Naive B cell (primary cell): ENCODE results near the gene GLIS1. TPM values are rescaled to one million over a fixed set of nuclear protein-coding genes. Genes with fewer than 3 reads are reported as not detected.
A peak's percentile ranks its signal among the peaks of the same experiment; 100 is the strongest.

Experiments used
- ATAC-seq, 2 donors: fragments of 150-1000 bp; cut with Tn5 transposase; 2 replicates each; pipeline ENCODE4 v1.10.0; 2021; ENCODE audit warnings: low read depth in 2 of 2, mild to moderate bottlenecking in 2 of 2, moderate library complexity in 2 of 2
- DNase-seq: peaks from one replicate; pipeline ENCODE4 v3.0.0; 2022
- H3K27ac Mint-ChIP-seq, 6 donors: one replicate each; pipeline ENCODE4 v1.8.0; 2020 to 2022; ENCODE audit warnings: mild to moderate bottlenecking in 6 of 6, mixed read lengths in 6 of 6, moderate library complexity in 5 of 6, inconsistent platforms in 2 of 6
- H3K27me3 Mint-ChIP-seq, 3 donors: one replicate each; pipeline ENCODE4 v1.8.0; 2021 to 2022; ENCODE audit warnings: mixed read lengths in 3 of 3, mild to moderate bottlenecking in 1 of 3
- H3K36me3 Mint-ChIP-seq, 2 donors: one replicate each; pipeline ENCODE4 v1.8.0; 2020 to 2022; ENCODE audit warnings: mixed read lengths in 2 of 2, inconsistent platforms in 1 of 2, mild to moderate bottlenecking in 1 of 2
- H3K4me1 Mint-ChIP-seq, 3 donors: one replicate each; pipeline ENCODE4 v1.8.0; 2020 to 2022; ENCODE audit warnings: mixed read lengths in 3 of 3, inconsistent platforms in 1 of 3, mild to moderate bottlenecking in 1 of 3, moderate library complexity in 1 of 3
- H3K4me3 Mint-ChIP-seq, 8 donors: one replicate each; pipeline ENCODE4 v1.8.0; 2020 to 2022; ENCODE audit warnings: mild to moderate bottlenecking in 8 of 8, mixed read lengths in 8 of 8, moderate library complexity in 8 of 8, inconsistent platforms in 2 of 8
- H3K9me3 Mint-ChIP-seq, 7 donors: one replicate each; pipeline ENCODE4 v1.8.0; 2020 to 2022; ENCODE audit warnings: mixed read lengths in 7 of 7, mild to moderate bottlenecking in 5 of 7, inconsistent platforms in 2 of 7, moderate library complexity in 1 of 7
- polyA plus RNA-seq, 6 donors: library from polyadenylated mRNA; unstranded; fragments of 300-500 nt; fragmentation: Illumina TruSeq; gene quantifications; one replicate each; pipeline ENCODE4 v1.2.3, GENCODE V29; 2021; ENCODE audit warnings: low read depth in 6 of 6

The GLIS1 gene
- polyA plus RNA-seq, 6 donors from 2014 or later = not detected

GRCh38 chr1:53604291-53604919, 134.6 kb downstream of the GLIS1 start:
- H3K36me3 Mint-ChIP-seq = no peaks in the 10 kb centered on the region
- no peaks in the 10 kb centered on the region for H3K4me1 Mint-ChIP-seq
- ATAC-seq = no peak
- no peak overlapping the region for H3K4me3 Mint-ChIP-seq
- no peak overlapping the region for H3K27ac Mint-ChIP-seq
- peaks cover 0 to 6% (median 2%) of the 10 kb centered on the region in 7 donors for H3K9me3 Mint-ChIP-seq
- H3K27me3 Mint-ChIP-seq = no peaks in the 10 kb centered on the region
- no peak for DNase-seq

DNA sequence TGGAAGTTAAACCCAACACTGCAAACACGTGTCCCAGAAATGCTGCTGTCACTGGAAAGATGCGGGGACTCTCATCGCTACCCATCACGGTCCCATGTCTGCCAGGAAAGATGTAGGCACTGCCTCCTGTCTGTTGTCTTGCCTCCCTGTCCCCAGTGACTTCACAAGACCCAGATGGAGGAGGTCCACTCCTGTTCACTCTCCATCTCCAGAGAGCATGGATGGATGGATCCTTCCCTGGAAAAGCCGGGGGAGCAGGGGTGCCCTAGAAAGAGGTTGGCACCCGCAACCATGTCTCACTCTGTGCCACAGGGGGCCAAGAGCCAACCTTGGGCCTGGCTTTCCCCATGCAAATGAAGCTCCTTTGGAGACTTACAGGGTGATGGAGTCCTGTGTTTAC, 135.5 kb downstream of the GLIS1 start:
- Mint-ChIP-seq H3K27ac (no peak overlapping the region), H3K4me3 (no peak overlapping the region), H3K4me1 (no peaks in the 10 kb centered on the region), H3K27me3 (no peaks in the 10 kb centered on the region), H3K36me3 (no peaks in the 10 kb centered on the region), H3K9me3 (peaks cover 0 to 2% (median 0%) of the 10 kb centered on the region in 7 donors)
- DNase-seq (no peak), ATAC-seq (no peak)

- ATAC-seq = no peak
- no peak for DNase-seq
- no peak overlapping the region for H3K27ac Mint-ChIP-seq
- H3K9me3 Mint-ChIP-seq = no peaks in the 10 kb centered on the region
- no peaks in the 10 kb centered on the region for H3K4me1 Mint-ChIP-seq
- H3K27me3 Mint-ChIP-seq = no peaks in the 10 kb centered on the region
- no peak overlapping the region for H3K4me3 Mint-ChIP-seq
- no peaks in the 10 kb centered on the region for H3K36me3 Mint-ChIP-seq
Observed at GRCh38 chr1:53601867-53602775, 136.8 kb downstream of the GLIS1 start.

GRCh38 chr1:53601031-53601745, 137.8 kb downstream of the GLIS1 start:
- Mint-ChIP-seq H3K27ac (no peak overlapping the region), H3K36me3 (no peaks in the 10 kb centered on the region), H3K9me3 (no peaks in the 10 kb centered on the region), H3K27me3 (no peaks in the 10 kb centered on the region), H3K4me3 (no peak overlapping the region), H3K4me1 (no peaks in the 10 kb centered on the region)
- DNase-seq (no peak), ATAC-seq (no peak)

- H3K4me1 Mint-ChIP-seq = no peaks in the 10 kb centered on the region
- H3K36me3 Mint-ChIP-seq = no peaks in the 10 kb centered on the region
- H3K27ac Mint-ChIP-seq = no peak overlapping the region
- H3K9me3 Mint-ChIP-seq = no peaks in the 10 kb centered on the region
- H3K4me3 Mint-ChIP-seq = no peak overlapping the region
- H3K27me3 Mint-ChIP-seq = no peaks in the 10 kb centered on the region
- DNase-seq = no peak
- ATAC-seq = no peak
Observed at GRCh38 chr1:53600561-53600960, 138.4 kb downstream of the GLIS1 start.

GRCh38 chr1:53600001-53600400, 139.0 kb downstream of the GLIS1 start:
- no peaks in the 10 kb centered on the region for H3K9me3 Mint-ChIP-seq
- H3K27ac Mint-ChIP-seq = no peak overlapping the region
- H3K4me3 Mint-ChIP-seq = no peak overlapping the region
- H3K4me1 Mint-ChIP-seq = no peaks in the 10 kb centered on the region
- H3K36me3 Mint-ChIP-seq = no peaks in the 10 kb centered on the region
- ATAC-seq = no peak
- peaks cover 0 to 4% (median 0%) of the 10 kb centered on the region in 3 donors for H3K27me3 Mint-ChIP-seq
- no peak for DNase-seq

DNA sequence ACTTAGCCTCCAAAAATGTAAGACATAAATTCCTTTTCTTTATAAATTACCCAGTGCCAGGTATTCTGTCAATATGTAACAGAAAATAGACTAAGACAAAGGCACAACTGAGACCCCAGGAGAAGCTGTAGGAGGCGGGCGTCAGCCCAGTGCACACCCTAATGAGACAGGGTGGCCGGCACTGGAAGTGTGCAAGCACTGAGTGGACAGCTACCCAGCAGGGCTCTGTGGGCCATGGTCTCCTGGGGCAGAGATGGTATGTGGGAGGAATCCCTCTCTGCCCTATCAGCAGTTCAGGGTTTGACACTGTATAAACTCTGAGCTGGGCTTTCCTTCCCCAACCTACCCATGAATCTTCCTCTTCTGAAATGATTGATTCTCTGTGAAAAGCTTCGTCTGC, 139.5 kb downstream of the GLIS1 start:
- no peak for ATAC-seq
- H3K4me3 Mint-ChIP-seq = no peak overlapping the region
- no peak for DNase-seq
- H3K9me3 Mint-ChIP-seq = no peaks in the 10 kb centered on the region
- H3K36me3 Mint-ChIP-seq = no peaks in the 10 kb centered on the region
- no peaks in the 10 kb centered on the region for H3K4me1 Mint-ChIP-seq
- H3K27me3 Mint-ChIP-seq = peaks cover 0 to 9% (median 0%) of the 10 kb centered on the region in 3 donors
- H3K27ac Mint-ChIP-seq = no peak overlapping the region

DNA sequence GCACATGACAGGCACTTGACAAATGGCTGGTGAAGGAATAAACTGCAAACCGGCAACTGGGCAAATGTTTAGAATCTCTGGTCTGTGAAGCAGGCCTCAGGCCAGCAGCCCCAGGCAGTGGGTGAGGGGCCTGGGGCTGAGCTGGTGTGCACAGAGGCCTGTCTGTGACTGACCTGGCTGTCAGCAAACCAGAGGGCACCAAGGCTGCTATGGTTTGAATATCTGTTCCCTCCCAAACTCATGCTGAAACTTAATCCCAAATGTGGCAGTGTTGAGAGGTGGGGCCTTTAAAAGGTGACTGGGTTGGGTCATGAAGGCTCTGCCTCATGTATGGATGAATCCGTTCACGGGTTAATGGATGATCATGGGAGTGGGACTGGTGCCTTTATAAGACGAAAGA, 140.0 kb downstream of the GLIS1 start:
- Mint-ChIP-seq H3K4me1 (no peaks in the 10 kb centered on the region), H3K4me3 (no peak overlapping the region), H3K36me3 (no peaks in the 10 kb centered on the region), H3K27me3 (peaks cover 0 to 9% (median 0%) of the 10 kb centered on the region in 3 donors), H3K9me3 (no peaks in the 10 kb centered on the region), H3K27ac (no peak overlapping the region)
- no peak for DNase-seq
- no peak for ATAC-seq

DNA sequence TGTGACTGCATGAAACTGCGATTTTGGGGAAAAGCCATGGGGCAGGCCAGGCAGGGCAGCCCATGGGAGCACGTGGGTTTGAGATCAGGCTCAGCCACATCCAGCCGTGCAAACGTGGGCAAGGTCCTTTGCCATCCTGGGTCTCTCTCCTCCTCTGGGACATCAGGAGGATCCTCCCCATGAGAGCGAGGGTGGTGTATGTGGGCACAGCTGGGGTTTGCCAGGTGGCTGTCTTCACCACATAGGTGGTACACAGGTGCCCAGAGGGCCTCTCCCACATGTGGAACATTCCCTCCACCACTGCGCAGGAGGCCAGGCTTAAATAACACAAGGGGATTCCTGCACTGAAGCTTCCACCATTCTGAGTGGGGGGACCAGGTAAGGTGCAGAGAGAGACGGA, 143.1 kb downstream of the GLIS1 start:
- Mint-ChIP-seq H3K4me3 (peak overlapping the region in 1 of 8 donors; percentile 40), H3K9me3 (no peaks in the 10 kb centered on the region), H3K27ac (no peak overlapping the region), H3K27me3 (peaks cover 0 to 9% (median 0%) of the 10 kb centered on the region in 3 donors), H3K36me3 (no peaks in the 10 kb centered on the region), H3K4me1 (no peaks in the 10 kb centered on the region)
- no peak for DNase-seq
- ATAC-seq = no peak

DNA sequence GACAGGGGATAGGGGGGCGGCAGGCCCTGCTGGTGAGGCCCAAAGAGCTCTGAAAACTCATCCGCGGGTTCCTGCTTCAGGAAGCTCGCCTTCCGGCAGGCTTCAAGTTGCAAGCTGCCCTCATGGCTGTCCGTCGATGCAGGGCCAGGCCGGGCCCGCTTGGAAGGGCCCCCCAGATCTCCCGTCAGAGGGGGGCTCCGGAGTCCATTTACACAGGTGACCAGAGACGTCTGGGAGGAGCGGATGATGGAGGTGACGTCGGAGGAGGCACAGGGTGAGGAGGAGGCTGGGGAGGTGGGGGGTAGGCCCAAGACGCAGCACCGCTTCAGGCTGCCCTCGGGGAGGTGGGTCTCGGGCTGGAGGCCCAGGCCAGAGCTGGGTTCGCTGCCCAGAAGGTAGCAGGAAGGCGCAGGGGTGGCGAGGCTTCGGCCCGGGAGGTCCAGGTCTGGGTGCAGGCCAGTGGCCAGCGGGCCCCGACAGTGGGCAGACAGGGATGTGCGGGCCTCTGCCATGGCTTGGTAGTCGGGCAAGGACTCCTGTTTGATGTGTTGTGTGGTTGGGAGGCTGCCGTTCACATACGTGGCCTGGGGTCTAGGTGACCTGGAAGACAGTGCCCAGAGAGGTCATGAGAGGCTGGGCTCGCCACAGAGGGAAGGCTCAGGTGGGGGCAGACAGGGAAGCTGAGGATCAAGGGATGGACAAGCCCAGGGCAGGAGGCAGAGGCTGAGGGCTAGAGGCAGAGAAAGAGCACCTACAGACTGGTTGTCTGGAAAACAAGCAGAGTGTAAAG, 144.4 kb downstream of the GLIS1 start:
- H3K27ac Mint-ChIP-seq = peak overlapping the region in 1 of 6 donors; percentile 70
- H3K4me3 Mint-ChIP-seq = peak overlapping the region in 1 of 8 donors; percentile 73
- no peaks in the 10 kb centered on the region for H3K36me3 Mint-ChIP-seq
- peaks cover 0 to 9% (median 0%) of the 10 kb centered on the region in 3 donors for H3K27me3 Mint-ChIP-seq
- ATAC-seq = no peak
- H3K9me3 Mint-ChIP-seq = no peaks in the 10 kb centered on the region
- DNase-seq = no peak
- H3K4me1 Mint-ChIP-seq = no peaks in the 10 kb centered on the region

- no peaks in the 10 kb centered on the region for H3K36me3 Mint-ChIP-seq
- peaks cover 0 to 9% (median 0%) of the 10 kb centered on the region in 3 donors for H3K27me3 Mint-ChIP-seq
- no peak for DNase-seq
- no peaks in the 10 kb centered on the region for H3K9me3 Mint-ChIP-seq
- no peak for ATAC-seq
- H3K4me3 Mint-ChIP-seq = no peak overlapping the region
- H3K27ac Mint-ChIP-seq = no peak overlapping the region
- H3K4me1 Mint-ChIP-seq = no peaks in the 10 kb centered on the region
Observed at GRCh38 chr1:53593758-53594380, 145.1 kb downstream of the GLIS1 start.

GRCh38 chr1:53592985-53593757, 145.8 kb downstream of the GLIS1 start:
- H3K36me3 Mint-ChIP-seq = no peaks in the 10 kb centered on the region
- no peak overlapping the region for H3K27ac Mint-ChIP-seq
- H3K27me3 Mint-ChIP-seq = peaks cover 0 to 9% (median 0%) of the 10 kb centered on the region in 3 donors
- H3K4me3 Mint-ChIP-seq = no peak overlapping the region
- ATAC-seq (no peak), DNase-seq (no peak)
- H3K4me1 Mint-ChIP-seq = no peaks in the 10 kb centered on the region
- no peaks in the 10 kb centered on the region for H3K9me3 Mint-ChIP-seq
